H9 (cell line): ENCODE measurements around the gene RCAN2. TPM values are rescaled to one million over a fixed set of nuclear protein-coding genes. Genes with fewer than 3 reads are reported as not detected.

Experiments
- DNase-seq: peaks from one replicate; pipeline ENCODE4 v3.0.0-alpha.2; 2017
- H2AFZ ChIP-seq: one replicate; pipeline ENCODE4 v1.6.1; 2013; ENCODE audit warnings: mild to moderate bottlenecking, low read length, control low read depth, moderate library complexity
- H2AK5ac ChIP-seq: 2 replicates; pipeline ENCODE4 v1.6.1; 2013; ENCODE audit warnings: low read length, control low read depth, mixed read lengths; ENCODE audit not compliant: insufficient read length
- H2BK120ac ChIP-seq: one replicate; pipeline ENCODE4 v1.6.1; 2013; ENCODE audit warnings: low read depth, mild to moderate bottlenecking, low read length, control low read depth, inconsistent platforms; ENCODE audit not compliant: poor library complexity, severe bottlenecking
- H2BK12ac ChIP-seq: 2 replicates; pipeline ENCODE4 v1.6.1; 2013; ENCODE audit warnings: low read length, control low read depth, mixed read lengths, low read depth; ENCODE audit not compliant: insufficient read length
- H2BK15ac ChIP-seq: 2 replicates; pipeline ENCODE4 v1.6.1; 2013; ENCODE audit warnings: low read depth, low read length, control low read depth
- H2BK20ac ChIP-seq: one replicate; pipeline ENCODE4 v1.6.1; 2013; ENCODE audit warnings: low read depth, mild to moderate bottlenecking, low read length, control low read depth, inconsistent platforms; ENCODE audit not compliant: poor library complexity, severe bottlenecking
- H2BK5ac ChIP-seq: 2 replicates; pipeline ENCODE4 v1.6.1; 2013; ENCODE audit warnings: low read length, control low read depth, mixed read lengths; ENCODE audit not compliant: insufficient read length
- H3K14ac ChIP-seq: 2 replicates; pipeline ENCODE4 v1.6.1; 2013; ENCODE audit warnings: low read length, control low read depth; ENCODE audit not compliant: insufficient read depth
- H3K18ac ChIP-seq: 2 replicates; pipeline ENCODE4 v1.6.1; 2013; ENCODE audit warnings: low read depth, mild to moderate bottlenecking, mixed read lengths, low read length, control low read depth; ENCODE audit not compliant: insufficient read length
- H3K23ac ChIP-seq: 2 replicates; pipeline ENCODE4 v1.6.1; 2013; ENCODE audit warnings: low read length, control low read depth, mixed read lengths, low read depth; ENCODE audit not compliant: insufficient read length
- H3K23me2 ChIP-seq: 2 replicates; pipeline ENCODE4 v1.6.1; 2013; ENCODE audit warnings: low read depth, mild to moderate bottlenecking, mixed read lengths, low read length, control low read depth; ENCODE audit not compliant: insufficient read length, poor library complexity, severe bottlenecking
- H3K27ac ChIP-seq: 2 replicates; pipeline ENCODE4 v1.5.1; 2013; ENCODE audit warnings: low read length, control low read depth, mixed read lengths, low read depth; ENCODE audit not compliant: insufficient read length
- H3K27me3 ChIP-seq: 2 replicates; pipeline ENCODE4 v1.6.1; 2013; ENCODE audit warnings: low read length, control low read depth, inconsistent platforms; ENCODE audit not compliant: insufficient read depth
- H3K4ac ChIP-seq: 2 replicates; pipeline ENCODE4 v1.6.1; 2013; ENCODE audit warnings: low read depth, mild to moderate bottlenecking, control low read depth, inconsistent platforms, low read length, moderate library complexity
- H3K4me1 ChIP-seq: 2 replicates; pipeline ENCODE4 v1.6.1; 2013; ENCODE audit warnings: low read length, control low read depth, inconsistent platforms; ENCODE audit not compliant: insufficient read depth
- H3K4me2 ChIP-seq: 2 replicates; pipeline ENCODE4 v1.6.1; 2013; ENCODE audit warnings: low read length, control low read depth, mixed read lengths; ENCODE audit not compliant: insufficient read length, insufficient read depth
- H3K56ac ChIP-seq: 2 replicates; pipeline ENCODE4 v1.6.1; 2013; ENCODE audit warnings: low read depth, mild to moderate bottlenecking, mixed read lengths, low read length, control low read depth; ENCODE audit not compliant: insufficient read length
- H3K79me1 ChIP-seq: 2 replicates; pipeline ENCODE4 v1.6.1; 2013; ENCODE audit warnings: low read depth, mild to moderate bottlenecking, moderate library complexity, low read length, control low read depth, inconsistent platforms; ENCODE audit not compliant: insufficient read depth, poor library complexity, severe bottlenecking
- H3K79me2 ChIP-seq: 2 replicates; pipeline ENCODE4 v1.6.1; 2013; ENCODE audit warnings: low read length, control low read depth, inconsistent platforms; ENCODE audit not compliant: insufficient read depth
- H3K9ac ChIP-seq: 2 replicates; pipeline ENCODE4 v1.6.1; 2013; ENCODE audit warnings: low read length, control low read depth, mixed read lengths; ENCODE audit not compliant: insufficient read length; ENCODE audit errors: extremely low read depth
- H3K9me3 ChIP-seq: one replicate; pipeline ENCODE4 v1.6.1; 2013; ENCODE audit warnings: low read depth, low read length, inconsistent platforms; ENCODE audit not compliant: control insufficient read depth
- H3T11ph ChIP-seq: one replicate; pipeline ENCODE4 v1.6.1; 2013; ENCODE audit warnings: mild to moderate bottlenecking, low read length, control low read depth, inconsistent platforms
- H4K20me1 ChIP-seq: one replicate; pipeline ENCODE4 v1.6.1; 2013; ENCODE audit not compliant: control insufficient read depth, insufficient read length, insufficient read depth
- H4K5ac ChIP-seq: 2 replicates; pipeline ENCODE4 v1.6.1; 2013; ENCODE audit warnings: low read depth, mild to moderate bottlenecking, mixed read lengths, low read length, control low read depth; ENCODE audit not compliant: insufficient read length
- H4K8ac ChIP-seq: replicated peaks from 2 replicates; pipeline ENCODE4 v1.6.1; 2013; ENCODE audit warnings: low read length, control low read depth, mixed read lengths, low read depth; ENCODE audit not compliant: insufficient read length
- H4K91ac ChIP-seq: 2 replicates; pipeline ENCODE4 v1.6.1; 2013; ENCODE audit warnings: low read depth, mild to moderate bottlenecking, moderate library complexity, mixed read lengths, low read length, control low read depth; ENCODE audit not compliant: insufficient read length
- H3K27ac Mint-ChIP-seq, 3 experiments: 2 replicates in 2 of 3; 3 replicates in 1 of 3; pipeline ENCODE4 v1.8.0; 2020 to 2021; ENCODE audit warnings: mixed read lengths in 3 of 3, mild to moderate bottlenecking in 1 of 3, moderate library complexity in 1 of 3
- H3K27me3 Mint-ChIP-seq: 2 replicates; pipeline ENCODE4 v1.8.0; 2021; ENCODE audit warnings: low read depth, mild to moderate bottlenecking, moderate library complexity, mixed read lengths
- H3K36me3 Mint-ChIP-seq, 3 experiments: 2 replicates in 2 of 3; 3 replicates in 1 of 3; pipeline ENCODE4 v1.8.0; 2020 to 2021; ENCODE audit warnings: low read depth in 3 of 3, mixed read lengths in 3 of 3; ENCODE audit not compliant: insufficient read depth in 1 of 3
- H3K4me1 Mint-ChIP-seq, 2 experiments: 2 replicates each; pipeline ENCODE4 v1.8.0; 2020; ENCODE audit warnings: mixed read lengths in 2 of 2
- H3K4me3 Mint-ChIP-seq, 2 experiments: 2 replicates in 1 of 2; 3 replicates in 1 of 2; pipeline ENCODE4 v1.8.0; 2020 to 2021; ENCODE audit warnings: mild to moderate bottlenecking in 2 of 2, mixed read lengths in 2 of 2, moderate library complexity in 1 of 2
- H3K9me3 Mint-ChIP-seq, 2 experiments: 2 replicates in 1 of 2; 3 replicates in 1 of 2; pipeline ENCODE4 v1.8.0; 2020; ENCODE audit warnings: mild to moderate bottlenecking in 2 of 2, mixed read lengths in 2 of 2, moderate library complexity in 1 of 2
- WGBS: extraction: QIAGEN DNeasy Blood & Tissue Kit; methylation state at CpG from one replicate; pipeline ENCODE4 v1.1.7; 2013; ENCODE audit warnings: missing lambda C conversion rate, low lambda C conversion rate, mixed read lengths; ENCODE audit not compliant: insufficient read length; ENCODE audit errors: extremely low coverage; 5-methylcytosine and 5-hydroxymethylcytosine counted together
- total RNA-seq: library from RNA; stranded (reverse); gene quantifications from 2 replicates; pipeline ENCODE4 v1.2.1, GENCODE V29; 2021
- TF ChIP-seq, protein P1 (sequence below): fragments of 200-600 bp; sonication (generic); conservative IDR thresholded peaks from 3 replicates; pipeline ENCODE4 v1.8.0; 2021; ENCODE audit warnings: antibody characterized with exemption, mild to moderate bottlenecking

The RCAN2 gene
- total RNA-seq, 1 experiment from 2014 or later = 3.0 TPM

DNA sequence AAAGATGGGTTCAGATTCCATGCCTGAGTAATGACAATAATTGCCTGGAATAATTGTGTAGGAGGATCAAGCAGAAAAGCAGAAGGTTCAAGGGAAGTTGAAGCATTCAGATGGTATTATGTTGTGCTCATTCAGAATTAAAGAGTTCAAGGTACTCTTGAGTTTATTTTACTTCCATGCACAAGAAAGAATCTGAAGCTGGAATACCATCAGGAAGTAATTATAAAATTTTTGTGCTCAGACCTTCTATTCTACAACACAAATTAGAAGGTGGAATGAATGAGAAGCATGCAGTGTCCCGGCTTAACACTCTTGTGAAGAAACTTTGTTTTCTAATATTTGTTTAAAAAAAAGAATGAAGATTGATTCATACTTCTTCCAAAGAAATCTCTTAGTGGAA is 181.1 kb downstream of the RCAN2 start:
- no peak overlapping the region for H2AFZ ChIP-seq
- no peak overlapping the region for H3K23ac ChIP-seq
- no peak overlapping the region for H2AK5ac ChIP-seq
- no peaks in the 10 kb centered on the region for H3K9me3 ChIP-seq
- H3K4me1 ChIP-seq = no peaks in the 10 kb centered on the region
- no peaks in the 10 kb centered on the region for H3K23me2 ChIP-seq
- H2BK15ac ChIP-seq = no peak overlapping the region
- H4K8ac ChIP-seq = no peak overlapping the region
- no peak for DNase-seq
- no peak overlapping the region for H3K18ac ChIP-seq
- no peaks in the 10 kb centered on the region for H3K79me2 ChIP-seq
- no peaks in the 10 kb centered on the region; the same call in 1 of the 2 replicates for H3K27me3 Mint-ChIP-seq
- no peak overlapping the region for H3K14ac ChIP-seq
- TF ChIP-seq, protein P1, sequence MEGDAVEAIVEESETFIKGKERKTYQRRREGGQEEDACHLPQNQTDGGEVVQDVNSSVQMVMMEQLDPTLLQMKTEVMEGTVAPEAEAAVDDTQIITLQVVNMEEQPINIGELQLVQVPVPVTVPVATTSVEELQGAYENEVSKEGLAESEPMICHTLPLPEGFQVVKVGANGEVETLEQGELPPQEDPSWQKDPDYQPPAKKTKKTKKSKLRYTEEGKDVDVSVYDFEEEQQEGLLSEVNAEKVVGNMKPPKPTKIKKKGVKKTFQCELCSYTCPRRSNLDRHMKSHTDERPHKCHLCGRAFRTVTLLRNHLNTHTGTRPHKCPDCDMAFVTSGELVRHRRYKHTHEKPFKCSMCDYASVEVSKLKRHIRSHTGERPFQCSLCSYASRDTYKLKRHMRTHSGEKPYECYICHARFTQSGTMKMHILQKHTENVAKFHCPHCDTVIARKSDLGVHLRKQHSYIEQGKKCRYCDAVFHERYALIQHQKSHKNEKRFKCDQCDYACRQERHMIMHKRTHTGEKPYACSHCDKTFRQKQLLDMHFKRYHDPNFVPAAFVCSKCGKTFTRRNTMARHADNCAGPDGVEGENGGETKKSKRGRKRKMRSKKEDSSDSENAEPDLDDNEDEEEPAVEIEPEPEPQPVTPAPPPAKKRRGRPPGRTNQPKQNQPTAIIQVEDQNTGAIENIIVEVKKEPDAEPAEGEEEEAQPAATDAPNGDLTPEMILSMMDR = no peak
- H3K27ac ChIP-seq = no peak overlapping the region
- no peak overlapping the region for H3K4ac ChIP-seq
- no peak overlapping the region for H2BK120ac ChIP-seq
- no peak overlapping the region for H3T11ph ChIP-seq
- no peak overlapping the region for H3K27ac Mint-ChIP-seq
- no peaks in the 10 kb centered on the region for H3K4me1 Mint-ChIP-seq
- H3K9ac ChIP-seq = no peak overlapping the region
- H3K36me3 Mint-ChIP-seq = no peaks in the 10 kb centered on the region
- no peaks in the 10 kb centered on the region for H3K27me3 ChIP-seq
- no peaks in the 10 kb centered on the region for H4K20me1 ChIP-seq
- WGBS = no CpG with 5 or more reads among the region's 1 CpG
- no peak overlapping the region for H2BK5ac ChIP-seq
- no peak overlapping the region for H4K5ac ChIP-seq
- H2BK12ac ChIP-seq = no peak overlapping the region
- H3K56ac ChIP-seq = no peak overlapping the region
- H2BK20ac ChIP-seq = no peak overlapping the region
- no peaks in the 10 kb centered on the region for H3K79me1 ChIP-seq
- no peak overlapping the region for H3K4me3 Mint-ChIP-seq
- no peak overlapping the region for H4K91ac ChIP-seq
- H3K4me2 ChIP-seq = no peak overlapping the region
- H3K9me3 Mint-ChIP-seq = no peaks in the 10 kb centered on the region
